Stimulated activated CD4-positive, alpha-beta T cell treated with anti-CD3 and anti-CD28 coated beads, Interleukin-12 subunit alpha, Interleukin-12 subunit beta, amount 100 ng/mL, for 48 hours (primary cell): ENCODE results near the gene RPLP2.
A peak's percentile ranks its signal among the peaks of the same experiment; 100 is the strongest.

ENCODE experiments used
- DNase-seq, 3 donors: peaks; one replicate each; pipeline ENCODE4 v3.0.0-alpha.2; 2020; ENCODE audit warnings: low read depth in 2 of 3, low spot score in 1 of 3

Gene RPLP2

DNA sequence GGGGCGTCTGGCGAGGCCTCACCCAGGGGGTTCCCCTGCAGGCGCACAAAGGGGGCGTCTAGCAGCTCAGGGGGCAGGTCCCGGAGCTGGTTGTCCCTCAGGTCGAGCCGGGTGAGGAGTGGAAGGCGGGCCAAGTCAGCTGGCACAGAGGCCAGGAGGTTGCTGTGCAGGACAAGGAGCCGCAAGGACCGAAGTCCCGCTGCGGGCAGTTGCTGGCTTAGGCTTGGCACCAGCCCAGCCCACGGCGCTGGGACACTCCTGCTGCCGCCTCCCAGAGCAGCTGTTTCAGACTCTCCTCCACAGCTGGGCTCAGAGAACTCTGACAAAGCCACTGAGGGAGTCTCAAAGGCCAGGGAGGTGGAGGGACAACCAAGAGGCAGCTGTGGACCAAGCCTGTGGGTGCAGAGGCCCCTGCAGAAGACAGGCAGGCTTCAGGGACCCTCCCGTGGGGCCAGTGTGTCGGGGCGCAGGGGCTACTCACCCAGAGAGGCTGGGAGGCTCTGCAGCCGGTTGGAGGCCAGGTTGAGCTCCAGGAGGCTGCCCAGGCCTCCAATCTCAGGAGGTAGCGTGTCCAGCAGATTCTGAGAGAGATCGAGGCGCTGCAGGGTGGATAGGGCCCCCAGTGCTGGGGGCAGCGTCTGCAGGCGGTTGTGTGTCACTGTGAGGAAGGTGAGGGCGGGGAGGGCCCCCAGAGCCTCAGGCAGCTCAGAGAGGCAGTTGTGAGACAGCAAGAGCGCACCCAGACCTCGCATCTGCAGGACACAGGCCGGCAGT lies 6.9 kb upstream of the RPLP2 start:
- no peak for DNase-seq

DNA sequence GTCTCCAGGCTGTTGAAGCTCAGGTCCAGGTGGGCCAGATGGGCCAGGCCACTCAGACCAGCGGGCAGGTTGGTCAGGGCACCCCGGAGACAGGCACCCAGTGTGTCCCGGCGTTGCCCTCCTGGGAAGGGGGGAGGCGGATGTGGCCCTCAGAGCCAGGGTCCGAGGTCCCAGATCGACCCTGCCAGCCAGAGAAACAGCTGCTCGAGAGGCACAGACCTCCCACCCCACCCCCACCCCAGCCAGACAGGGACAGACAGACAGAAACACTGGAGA lies 6.4 kb upstream of the RPLP2 start:
- DNase-seq = no peak

DNA sequence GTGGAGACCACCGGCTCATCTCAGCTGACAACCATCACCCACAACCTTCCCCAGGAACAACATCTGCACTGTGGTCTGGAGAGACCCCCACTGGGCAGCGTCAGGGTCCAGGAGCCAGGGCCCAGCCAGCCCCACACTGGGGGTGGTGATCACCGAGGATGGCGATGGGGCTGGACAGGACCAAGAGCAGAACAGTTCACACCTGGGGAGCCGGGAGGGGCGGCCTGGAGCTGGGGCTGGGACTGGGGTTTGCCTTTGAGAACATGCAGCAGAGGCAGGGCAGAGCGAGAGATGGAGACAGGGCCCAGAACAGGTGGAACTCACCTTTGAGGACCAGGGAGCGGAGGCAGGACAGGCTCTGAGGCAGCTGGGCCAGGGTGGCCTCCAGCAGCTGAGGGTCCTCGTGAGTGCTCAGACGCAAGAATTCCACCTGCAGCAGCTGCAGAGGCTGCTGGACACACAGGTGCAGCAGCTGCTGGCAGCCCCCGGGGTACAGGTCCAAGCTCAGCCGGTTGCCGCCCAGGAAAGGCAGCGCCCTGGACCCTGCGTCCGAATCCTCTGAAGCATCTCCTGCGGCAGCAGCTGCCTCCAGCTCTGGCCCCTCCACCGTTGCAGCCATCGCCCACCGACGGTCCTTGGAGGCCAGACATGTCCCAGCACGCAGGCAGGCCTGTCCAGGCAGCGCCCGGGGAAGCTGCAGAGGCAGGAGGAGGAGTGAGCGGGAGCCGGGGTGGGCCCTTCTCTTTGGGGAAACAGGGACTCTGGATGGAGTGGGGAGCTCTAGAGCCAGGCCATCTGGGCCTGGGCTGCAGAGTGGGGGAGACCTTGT lies 5.8 kb upstream of the RPLP2 start:
- no peak for DNase-seq

DNA sequence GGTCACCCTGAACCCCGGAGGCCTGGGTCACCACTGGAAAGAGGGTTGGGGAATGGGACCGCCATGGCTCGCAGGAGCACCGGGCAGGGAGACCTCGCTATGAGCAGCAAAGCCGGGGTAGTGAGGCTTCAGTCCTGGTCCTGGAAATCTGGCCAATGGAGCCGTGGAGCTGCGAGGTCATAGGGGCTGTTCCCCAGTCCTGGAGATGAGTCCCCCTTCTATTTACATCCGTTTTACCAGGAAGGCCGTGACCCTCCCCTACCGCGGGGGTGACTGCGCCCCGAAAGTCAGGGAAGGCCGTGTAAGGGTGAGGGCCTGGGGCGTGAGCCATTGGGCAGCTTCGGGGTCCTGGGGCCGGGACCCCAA lies 5.2 kb upstream of the RPLP2 start:
- DNase-seq = no peak

DNA sequence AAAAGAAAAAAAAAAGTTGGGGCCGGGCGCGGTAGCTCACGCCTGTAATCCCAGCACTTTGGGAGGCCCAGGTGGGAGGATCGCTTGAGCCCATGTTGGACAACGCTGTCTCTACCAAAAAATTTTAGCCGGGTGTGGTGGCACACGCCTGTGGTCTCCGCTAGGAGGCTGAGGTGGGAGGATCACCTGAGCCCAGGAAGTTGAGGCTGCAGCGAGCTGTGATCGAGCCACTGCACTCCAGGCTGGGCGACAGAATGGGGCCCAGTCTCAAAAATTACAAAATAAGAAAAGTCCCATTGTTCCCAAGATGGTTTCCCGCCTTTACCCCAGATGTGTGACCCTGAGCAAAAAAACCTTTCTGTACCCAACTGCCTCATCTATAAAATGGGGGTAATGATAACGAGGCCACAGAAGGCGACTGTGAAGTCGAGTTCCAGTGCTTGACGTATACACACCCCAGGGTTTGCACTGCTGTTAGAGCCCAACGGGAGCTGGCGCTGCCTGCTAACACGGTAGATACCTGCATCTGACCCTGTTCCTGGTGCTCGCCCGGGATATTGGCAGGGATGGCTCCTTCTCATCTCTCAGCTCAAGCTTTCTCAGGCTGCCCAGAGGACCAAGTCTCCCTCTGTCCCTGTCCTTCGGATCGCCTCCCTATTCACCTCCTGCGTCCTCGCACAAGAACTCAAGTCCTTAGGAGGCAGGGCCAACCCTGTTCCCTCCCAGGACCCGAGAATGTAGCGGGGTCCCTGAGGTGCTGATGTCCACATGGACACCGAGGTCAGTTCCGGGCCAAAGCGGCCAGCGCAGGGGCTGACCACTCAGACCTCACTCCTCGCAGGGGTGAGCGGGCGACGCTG lies 1.1 kb upstream of the RPLP2 start:
- DNase-seq = no peak

DNA sequence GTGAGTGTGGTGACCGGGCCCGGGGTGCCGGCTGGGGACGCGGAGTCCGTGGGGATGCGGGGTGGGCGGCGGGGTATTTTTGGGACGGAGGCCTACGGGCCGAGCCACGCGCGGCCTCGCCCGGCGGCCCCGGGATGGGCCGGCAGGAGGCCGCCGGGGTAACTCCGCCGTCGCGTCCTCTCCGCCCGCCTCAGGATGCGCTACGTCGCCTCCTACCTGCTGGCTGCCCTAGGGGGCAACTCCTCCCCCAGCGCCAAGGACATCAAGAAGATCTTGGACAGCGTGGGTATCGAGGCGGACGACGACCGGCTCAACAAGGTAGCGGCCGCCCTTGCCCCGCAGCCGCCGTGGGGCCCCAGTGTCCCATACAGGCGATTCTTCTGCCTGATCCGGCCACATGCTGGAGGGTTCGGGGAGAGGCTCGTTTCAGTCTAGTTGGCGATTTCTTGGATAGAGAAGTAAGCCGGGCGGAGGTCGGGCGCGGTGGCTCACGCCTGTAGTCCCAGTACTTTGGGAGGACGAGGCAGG lies 337 bp downstream of the RPLP2 start:
- DNase-seq = no peak

DNA sequence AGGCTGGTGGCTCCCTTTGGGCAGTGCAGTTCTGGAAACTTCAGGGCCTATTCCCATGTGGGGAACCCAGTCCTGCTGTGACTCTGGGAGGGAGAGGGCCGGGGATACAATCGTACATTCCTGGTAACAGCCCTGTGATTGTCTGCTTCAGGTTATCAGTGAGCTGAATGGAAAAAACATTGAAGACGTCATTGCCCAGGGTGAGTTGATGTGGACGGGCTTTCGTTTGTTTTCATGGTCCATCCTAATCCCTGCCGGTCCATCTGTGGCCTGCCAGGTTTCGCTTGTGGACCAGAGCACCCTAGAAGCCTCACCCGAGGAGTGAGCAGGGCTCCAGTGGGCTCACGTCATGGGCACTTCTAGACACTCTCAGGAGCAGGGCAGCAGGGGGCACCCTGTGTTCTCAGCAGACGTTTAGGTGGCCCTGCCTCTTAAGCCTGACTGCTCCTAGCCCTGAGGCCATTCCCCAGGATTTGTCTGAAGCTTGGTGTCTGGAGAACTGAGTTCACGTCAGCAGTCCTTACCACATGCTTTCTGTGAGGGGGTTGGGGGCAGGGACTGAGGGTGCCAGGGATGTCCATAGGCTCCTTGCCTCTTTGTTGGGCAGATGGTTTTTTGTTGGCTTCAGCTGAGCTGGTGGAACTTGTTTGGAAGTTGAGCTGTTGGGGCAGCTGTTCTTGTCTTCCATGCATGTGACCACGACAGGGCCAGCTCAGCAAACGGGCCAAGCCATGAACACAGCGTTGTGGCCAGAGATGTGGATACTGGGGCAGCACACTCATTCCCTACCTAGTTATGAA lies 1.9 kb downstream of the RPLP2 start:
- no peak for DNase-seq

DNA sequence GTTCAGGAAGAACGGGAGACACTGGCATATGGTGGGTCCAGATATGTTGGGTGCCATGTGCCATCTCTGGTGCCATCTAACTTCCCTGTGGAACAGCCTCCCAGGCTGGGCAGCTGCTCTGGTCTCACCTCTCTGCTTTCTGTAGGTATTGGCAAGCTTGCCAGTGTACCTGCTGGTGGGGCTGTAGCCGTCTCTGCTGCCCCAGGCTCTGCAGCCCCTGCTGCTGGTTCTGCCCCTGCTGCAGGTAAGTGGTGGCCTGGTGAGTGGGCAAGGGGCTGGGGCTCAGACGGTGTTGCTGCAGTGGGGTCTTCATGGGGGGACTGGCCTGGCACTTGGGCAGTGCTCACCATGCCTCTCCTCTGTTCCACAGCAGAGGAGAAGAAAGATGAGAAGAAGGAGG lies 2.6 kb downstream of the RPLP2 start:
- no peak for DNase-seq

DNA sequence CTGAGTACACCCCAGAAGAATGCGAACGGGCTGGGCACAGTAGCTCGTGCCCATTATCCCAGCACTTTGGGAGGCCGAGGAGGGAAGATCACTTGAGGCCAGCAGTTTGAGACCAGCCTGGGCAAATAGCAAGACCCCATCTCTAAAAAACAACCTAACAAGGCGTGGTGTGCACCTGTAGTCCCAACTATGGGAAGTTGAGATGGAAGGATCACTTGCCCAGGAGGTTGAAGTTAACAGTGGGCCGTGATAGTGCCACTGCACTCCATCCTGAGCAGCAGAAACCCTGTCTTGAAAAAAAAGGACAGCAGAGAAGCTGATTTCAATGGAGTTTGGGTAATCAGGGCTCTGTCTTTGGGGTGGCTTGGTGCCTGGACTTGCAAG lies 3.3 kb downstream of the RPLP2 start:
- no peak for DNase-seq

DNA sequence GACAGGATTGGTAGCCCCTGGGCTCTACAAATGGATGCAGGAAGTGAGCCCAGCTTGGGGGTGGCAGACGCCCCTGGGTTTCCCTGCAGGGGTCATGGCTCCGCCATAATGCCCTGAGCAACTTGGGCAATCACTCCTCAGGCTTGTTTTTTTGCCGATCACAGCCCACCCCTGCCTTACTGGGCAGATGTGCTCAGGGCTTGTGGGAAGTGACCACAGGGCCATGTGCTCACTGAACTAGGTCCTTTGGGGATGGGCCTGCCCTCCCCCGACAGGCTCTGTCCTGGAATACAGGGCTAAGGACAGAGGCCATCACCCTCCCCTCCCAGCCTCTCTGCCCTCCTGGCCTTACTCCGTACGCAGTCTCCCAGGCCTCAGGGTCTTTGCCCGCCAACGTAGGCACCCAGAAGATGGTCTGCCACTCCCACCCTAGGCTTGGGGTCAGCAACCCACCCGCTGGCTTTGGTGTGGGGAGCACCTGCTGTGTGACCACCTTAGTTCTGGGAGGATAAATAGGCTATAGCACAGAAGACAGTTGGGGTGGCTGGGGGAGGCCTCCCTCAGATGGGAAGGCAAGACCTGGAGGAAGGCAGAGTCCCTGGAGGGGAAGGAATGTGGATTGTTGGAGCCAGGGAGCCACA lies 3.8 kb downstream of the RPLP2 start:
- DNase-seq = no peak

DNA sequence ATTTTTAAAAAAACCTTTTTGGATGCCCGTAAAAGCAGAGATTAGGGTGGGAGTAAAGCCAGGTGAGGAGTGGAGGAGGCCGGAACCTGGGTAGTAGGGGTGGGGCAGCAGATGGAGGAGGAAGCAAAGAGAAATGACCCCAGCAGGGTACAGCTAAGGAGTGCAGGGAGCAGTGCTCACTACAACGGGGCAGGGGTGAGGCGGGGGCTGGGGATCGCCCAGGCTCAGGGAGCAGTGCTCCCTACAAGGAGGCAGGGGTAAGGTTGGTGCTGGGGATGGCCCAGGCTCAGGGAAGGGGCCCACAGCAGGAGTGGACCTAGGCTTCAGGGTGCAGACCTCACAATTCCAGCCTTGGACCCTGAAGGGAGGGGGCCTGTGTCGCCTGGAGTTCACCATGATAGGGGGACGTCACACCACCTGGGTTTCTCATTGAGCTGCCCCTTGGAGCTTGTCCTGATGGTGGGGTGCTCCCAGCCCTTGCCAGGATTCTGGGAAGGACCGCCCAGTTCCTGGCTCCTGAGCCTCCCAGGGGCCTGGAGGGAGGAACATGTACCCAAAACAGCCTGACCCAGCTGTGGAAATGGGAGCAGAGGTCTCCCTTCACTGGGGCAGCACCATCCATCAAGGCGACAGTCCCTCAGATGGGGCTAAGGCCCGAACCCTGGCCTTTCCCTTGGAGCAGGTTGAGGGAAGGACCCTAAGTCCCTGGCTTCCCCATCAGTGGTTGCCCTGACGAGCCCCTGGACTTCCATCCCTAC lies 6.1 kb downstream of the RPLP2 start:
- no peak for DNase-seq

DNA sequence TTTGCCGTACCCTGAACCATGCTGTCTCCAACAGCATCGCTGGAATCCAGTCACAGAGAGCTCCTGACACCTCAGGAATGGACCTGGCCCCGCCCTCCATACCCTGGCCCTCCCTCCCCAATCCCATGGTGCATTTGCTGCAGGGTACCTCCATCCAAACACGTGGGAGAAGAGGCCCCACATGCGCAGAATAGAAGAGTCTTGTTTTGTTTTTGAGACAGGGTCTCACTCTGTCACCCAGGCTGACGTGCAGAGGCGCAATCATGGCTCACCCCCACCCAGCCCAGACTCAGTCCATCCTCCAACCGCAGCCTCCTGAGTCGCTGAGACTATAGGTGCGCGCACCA lies 6.6 kb downstream of the RPLP2 start:
- DNase-seq = no peak

DNA sequence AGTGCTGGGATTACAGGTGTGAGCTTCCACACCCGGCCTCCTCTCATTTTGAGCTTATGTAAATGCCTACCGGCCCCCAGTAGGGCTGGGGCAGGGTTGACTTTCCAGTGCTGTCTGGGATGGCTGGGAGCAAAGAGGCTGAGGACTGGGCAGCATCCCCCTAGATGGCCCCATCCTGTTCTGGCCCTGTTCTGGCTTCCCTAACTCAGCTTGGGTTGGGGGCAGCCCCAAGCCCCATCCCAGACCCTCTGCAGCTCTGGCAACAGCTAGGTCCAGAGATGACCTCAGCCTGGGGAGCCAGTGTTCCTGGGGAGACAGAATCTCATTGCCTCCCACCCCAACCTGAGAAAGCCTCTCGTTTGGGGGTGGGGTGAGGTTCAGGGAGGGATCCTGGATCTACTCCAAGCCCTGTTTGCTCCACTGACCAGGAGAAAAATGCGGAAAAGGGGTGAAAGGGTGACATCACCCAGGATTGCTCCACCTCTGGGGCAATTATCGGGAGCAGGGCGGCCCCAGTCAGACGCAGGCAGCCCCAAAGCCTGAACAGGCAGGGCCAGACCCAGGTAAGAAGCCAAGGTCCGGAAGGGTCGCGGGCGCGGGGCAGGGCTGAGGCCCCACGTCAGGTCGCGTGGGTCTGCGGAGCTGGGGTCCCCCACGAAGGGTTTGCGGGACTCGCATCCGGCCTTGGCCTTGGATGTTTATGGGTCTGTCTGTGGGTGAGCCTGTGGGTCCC lies 8.8 kb downstream of the RPLP2 start, which contains the start of gene PNPLA2:
PNPLA2 (plus strand) TSS at position 519 of the 733 bp plus-strand sequence. CDS start 805 bp downstream, outside the sequence.
- no peak for DNase-seq

DNA sequence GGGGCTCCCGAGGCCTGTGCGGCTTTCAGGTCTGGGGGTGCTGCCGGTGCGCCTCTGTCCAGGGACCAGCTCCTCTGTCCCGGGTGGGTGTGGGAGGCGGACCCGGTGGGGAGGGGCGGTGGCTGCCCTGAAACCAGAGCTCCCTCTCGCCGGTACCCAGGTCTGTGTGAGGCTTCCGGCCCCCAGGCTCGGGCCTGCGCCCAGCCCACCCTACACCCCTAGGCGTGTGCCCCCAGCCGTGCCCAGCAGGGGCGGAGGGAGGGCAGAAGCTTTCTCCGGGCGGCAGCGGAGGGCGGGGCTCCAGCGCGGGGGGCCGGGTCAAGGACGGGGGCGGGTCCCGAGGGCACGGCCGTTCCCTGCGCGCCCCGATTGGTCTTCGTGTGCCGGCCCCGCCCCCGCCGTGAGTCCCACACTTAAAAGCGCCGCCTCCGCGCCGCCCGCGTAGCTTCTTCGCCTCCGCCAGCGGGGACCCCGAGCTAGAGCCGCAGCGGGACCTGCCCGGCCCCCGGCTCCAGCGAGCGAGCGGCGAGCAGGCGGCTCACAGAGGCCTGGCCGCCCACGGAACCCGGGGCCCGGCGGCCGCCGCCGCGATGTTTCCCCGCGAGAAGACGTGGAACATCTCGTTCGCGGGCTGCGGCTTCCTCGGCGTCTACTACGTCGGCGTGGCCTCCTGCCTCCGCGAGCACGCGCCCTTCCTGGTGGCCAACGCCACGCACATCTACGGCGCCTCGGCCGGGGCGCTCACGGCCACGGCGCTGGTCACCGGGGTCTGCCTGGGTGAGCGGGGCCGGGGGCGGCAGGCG lies 9.6 kb downstream of the RPLP2 start:
- DNase-seq = peak; percentile 78 to 91 (median 84)

DNA sequence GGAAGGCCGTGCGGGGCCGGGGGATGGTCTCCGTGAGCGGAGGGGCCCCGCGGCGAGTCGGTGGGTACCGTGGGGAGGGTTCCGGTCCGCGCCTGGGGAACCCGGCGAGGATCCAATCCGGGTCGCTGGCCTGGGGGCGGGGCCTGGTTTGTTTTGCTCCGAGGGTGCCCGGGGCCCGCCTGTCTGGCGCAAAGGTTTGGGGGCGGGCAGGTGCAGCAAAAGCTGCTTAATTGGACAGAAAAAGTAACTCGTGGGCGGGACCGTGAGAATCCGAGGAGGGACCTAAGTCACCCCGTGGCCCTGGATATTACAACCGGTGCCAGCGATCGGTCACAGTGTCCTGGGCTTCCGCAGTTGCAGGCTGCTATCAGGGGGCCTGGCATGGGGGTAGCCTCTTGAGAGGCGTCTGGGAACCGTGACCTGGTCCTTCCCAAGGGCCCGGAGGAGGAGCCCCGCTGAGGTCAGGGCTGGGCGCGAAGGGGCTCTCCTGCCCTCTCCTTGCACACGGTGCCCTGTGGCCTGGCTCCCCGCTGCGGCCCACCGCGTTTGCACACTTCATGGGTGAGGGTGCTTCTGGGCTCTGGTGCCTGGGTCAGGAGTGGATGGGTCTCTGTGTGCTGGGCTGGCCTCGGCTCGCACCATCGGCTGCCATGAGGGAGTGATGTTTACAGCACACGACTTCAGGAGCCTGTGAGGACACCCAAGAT lies 10.3 kb downstream of the RPLP2 start:
- DNase-seq = peak; percentile 85 to 88 (median 88)

DNA sequence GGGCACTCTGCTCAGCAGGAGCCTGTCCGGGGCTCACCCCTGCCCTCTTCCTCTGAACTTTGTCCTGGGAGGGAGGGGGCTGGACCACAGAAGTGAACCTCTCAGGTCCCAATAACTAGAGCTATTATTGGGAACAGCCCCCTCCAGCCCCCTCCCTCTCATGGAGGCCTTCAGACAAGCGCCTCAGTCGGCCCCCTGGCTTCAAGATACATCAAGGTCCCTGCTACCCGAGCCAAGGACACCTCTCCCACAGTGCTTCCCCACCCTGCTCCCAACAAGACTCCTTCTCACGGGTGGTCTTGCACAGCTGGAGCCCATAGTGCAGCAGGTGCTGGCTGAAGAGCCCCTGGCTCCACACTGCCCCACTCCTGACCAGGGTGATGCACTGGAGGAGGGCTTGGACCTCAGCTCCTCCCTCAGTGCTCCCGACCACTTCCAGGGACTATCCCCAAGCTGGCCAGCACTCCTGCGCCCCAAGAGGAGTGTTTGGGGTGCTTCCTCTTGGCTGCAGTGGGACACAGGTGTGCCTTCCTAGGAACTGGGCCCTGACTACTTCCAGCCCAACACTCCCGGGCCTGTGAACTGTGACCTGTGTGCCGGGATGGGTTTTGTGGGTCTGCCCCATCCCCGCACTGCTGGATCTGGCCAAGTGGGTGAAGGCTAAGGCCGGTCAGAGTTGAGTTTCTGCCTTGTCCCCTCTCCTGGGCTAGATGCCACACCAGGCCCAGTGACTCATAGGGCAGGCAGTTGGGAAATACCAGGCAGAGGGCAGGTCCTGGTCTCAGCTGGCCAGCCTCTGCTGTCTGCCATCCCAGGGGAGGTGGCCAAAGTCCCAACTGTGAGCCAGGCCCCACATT lies 11.1 kb downstream of the RPLP2 start:
- no peak for DNase-seq
